ENCODE data around the gene ZBTB7C.

- TF ChIP-seq EP300 (IDR thresholded peaks at IDR 0.05) (no peak), POLR2AphosphoS5 (IDR thresholded peaks at IDR 0.05) (no peak)
These were observed 348.2 kb downstream of the ZBTB7C start for GRCh38 chr18:48060970-48061369.
